HepG2 (cell line): Measurements from ENCODE around the gene FKBP10. TPM values are rescaled to one million over a fixed set of nuclear protein-coding genes. Genes with fewer than 3 reads are reported as not detected.

Source experiments
- CEBPG ChIP-seq: IDR thresholded peaks from 2 replicates; pipeline ENCODE4 v1.6.1; 2016
- ELF3 ChIP-seq: IDR thresholded peaks from 2 replicates; pipeline ENCODE4 v1.6.1; 2016; ENCODE audit warnings: missing genetic modification reagents, missing compliant biosample characterization
- GABPA ChIP-seq, 2 experiments: IDR thresholded peaks; 2 replicates each; pipeline ENCODE4 v1.6.1; 2011 to 2016; ENCODE audit warnings: low read depth in 2 of 2, low read length in 1 of 2, missing biosample characterization in 1 of 2, missing genetic modification characterization in 1 of 2
- HNRNPUL1 ChIP-seq: fragments of 200-400 bp; formaldehyde crosslinking; IDR thresholded peaks from 2 replicates; pipeline ENCODE4 v1.6.1; 2017; ENCODE audit warnings: low read depth, mild to moderate bottlenecking, low read length, moderate library complexity
- IRF9 ChIP-seq: sonication (generic); formaldehyde crosslinking; IDR thresholded peaks from 2 replicates; pipeline ENCODE4 v1.8.0; 2022; ENCODE audit warnings: missing genetic modification reagents, mild to moderate bottlenecking, borderline replicate concordance
- MED13 ChIP-seq: sonication (generic); formaldehyde crosslinking; IDR thresholded peaks from 2 replicates; pipeline ENCODE4 v1.5.0; 2020; ENCODE audit warnings: missing genetic modification reagents
- MTF1 ChIP-seq: sonication (generic); formaldehyde crosslinking; IDR thresholded peaks from 2 replicates; pipeline ENCODE4 v1.5.0; 2020; ENCODE audit warnings: missing genetic modification reagents
- NFYB ChIP-seq: sonication (generic); formaldehyde crosslinking; IDR thresholded peaks from 2 replicates; pipeline ENCODE4 v1.4.0; 2020; ENCODE audit warnings: missing genetic modification reagents
- PBX2 ChIP-seq: IDR thresholded peaks from 2 replicates; pipeline ENCODE4 v1.6.1; 2016; ENCODE audit warnings: control low read depth
- RBFOX2 ChIP-seq: fragments of 200-400 bp; formaldehyde crosslinking; IDR thresholded peaks from 2 replicates; pipeline ENCODE4 v1.6.1; 2017; ENCODE audit warnings: low read depth, mild to moderate bottlenecking, low read length
- SKI ChIP-seq: fragments of 450-650 bp; IDR thresholded peaks from one replicate; pipeline ENCODE4 v1.6.1; 2018; ENCODE audit warnings: mild to moderate bottlenecking; ENCODE audit not compliant: partially characterized antibody
- SOX13 ChIP-seq, 3 experiments: fragments of 450-650 bp in 1 of 3; sonication (generic) in 1 of 3; formaldehyde crosslinking in 1 of 3; IDR thresholded peaks in 2 of 3; conservative IDR thresholded peaks in 1 of 3; 2 replicates each; pipeline versions ENCODE4 v1.5.0 to v1.6.1; 2016 to 2020; ENCODE audit warnings: antibody characterized with exemption in 1 of 3, mild to moderate bottlenecking in 1 of 3, missing compliant biosample characterization in 1 of 3, missing genetic modification reagents in 1 of 3, moderate library complexity in 1 of 3
- U2AF1 ChIP-seq: fragments of 200-400 bp; formaldehyde crosslinking; optimal IDR thresholded peaks from 2 replicates; pipeline ENCODE3; 2017; ENCODE audit warnings: mild to moderate bottlenecking, low read depth, low read length
- XRCC5 ChIP-seq: fragments of 200-400 bp; formaldehyde crosslinking; optimal IDR thresholded peaks from 2 replicates; pipeline ENCODE3; 2017; ENCODE audit warnings: mild to moderate bottlenecking, low read length
- ZNF207 ChIP-seq: fragments of 450-650 bp; IDR thresholded peaks from 2 replicates; pipeline ENCODE4 v1.6.1; 2016; ENCODE audit warnings: antibody characterized with exemption, borderline replicate concordance
- ZNF317 ChIP-seq: sonication (generic); formaldehyde crosslinking; IDR thresholded peaks from 2 replicates; pipeline ENCODE4 v1.5.0; 2020; ENCODE audit warnings: mild to moderate bottlenecking, missing genetic modification reagents
- ZNF382 ChIP-seq: sonication (generic); formaldehyde crosslinking; IDR thresholded peaks from 2 replicates; pipeline ENCODE4 v1.5.0; 2020; ENCODE audit warnings: missing genetic modification reagents, mild to moderate bottlenecking, borderline replicate concordance
- ZNF512 ChIP-seq: sonication (generic); formaldehyde crosslinking; IDR thresholded peaks from 2 replicates; pipeline ENCODE4 v1.4.0; 2020; ENCODE audit warnings: mild to moderate bottlenecking, missing genetic modification reagents
- ZNF557 ChIP-seq: sonication (generic); formaldehyde crosslinking; IDR thresholded peaks from 2 replicates; pipeline ENCODE4 v1.4.0; 2020; ENCODE audit warnings: missing genetic modification reagents
- ZNF576 ChIP-seq: sonication (generic); formaldehyde crosslinking; IDR thresholded peaks from 2 replicates; pipeline ENCODE4 v1.4.0; 2020; ENCODE audit warnings: mild to moderate bottlenecking, missing genetic modification reagents
- ZNF629 ChIP-seq: sonication (generic); formaldehyde crosslinking; conservative IDR thresholded peaks from 2 replicates; pipeline ENCODE4 v1.5.0; 2020; ENCODE audit warnings: missing genetic modification reagents
- ZNF747 ChIP-seq: sonication (generic); formaldehyde crosslinking; IDR thresholded peaks from 2 replicates; pipeline ENCODE4 v1.8.1; 2023; ENCODE audit warnings: missing genetic modification reagents, mild to moderate bottlenecking, borderline replicate concordance
- ZNF800 ChIP-seq: sonication (generic); formaldehyde crosslinking; IDR thresholded peaks from 2 replicates; pipeline ENCODE4 v1.4.0; 2020; ENCODE audit warnings: missing genetic modification reagents
- polyA plus RNA-seq, 8 experiments: library from polyadenylated mRNA; depleted of rRNA in 3 of 8; stranded (reverse) in 7 of 8; unstranded in 1 of 8; fragments of >200 nt; fragmentation: Illumina TruSeq in 4 of 8; extraction: Trizol in 4 of 8; gene quantifications; 2 replicates each; pipeline versions ENCODE4 v1.2.1 to v1.2.3, GENCODE V29; 2011 to 2016; ENCODE audit warnings: low read depth in 4 of 8, missing spikeins in 1 of 8, mixed read lengths in 1 of 8; ENCODE audit not compliant: insufficient read depth in 1 of 8
- total RNA-seq, 5 experiments: library from RNA; depleted of rRNA; stranded (reverse); fragments of >200 nt; fragmentation: Illumina TruSeq; extraction: Trizol; gene quantifications; 2 replicates each; pipeline ENCODE4 v1.2.3, GENCODE V29; 2016; ENCODE audit warnings: low read depth in 1 of 5

Gene FKBP10
- total and polyA plus RNA-seq, 2 of the 13 experiments (the other 11 are each of a cell fraction or from before 2014, with no cell fraction given): 149 to 573 TPM

GRCh38 chr17:41864836-41865595 lies 52.2 kb downstream of the FKBP10 start, which contains the start of gene KLHL11 (continued):
- no peak for TF ChIP-seq GABPA (IDR thresholded peaks at IDR 0.05; ENCODE audit: low read depth, low read length)
- TF ChIP-seq GABPA (CRISPR knock-in tag; IDR thresholded peaks at IDR 0.05; ENCODE audit: low read depth): no peak
- 0 out of 2 replicates have a peak, but pooled peaks have one; percentile 17 for TF ChIP-seq ZNF576 (CRISPR knock-in tag)
- no peak for TF ChIP-seq U2AF1
- TF ChIP-seq RBFOX2: peak; percentile 97
- peak; percentile 64; the same call in 1 of the 2 replicates for TF ChIP-seq ELF3 (CRISPR knock-in tag)
- no peak for TF ChIP-seq SKI
- peak; percentile 60 for TF ChIP-seq XRCC5
- TF ChIP-seq ZNF747 (CRISPR knock-in tag): peak; percentile 84
- no peak for TF ChIP-seq ZNF382
- no peak for TF ChIP-seq PBX2
- 0 out of 2 replicates have a peak, but pooled peaks have one; percentile 7 for TF ChIP-seq ZNF317 (CRISPR knock-in tag)
- peak; percentile 50; the same call in 1 of the 2 replicates for TF ChIP-seq ZNF629
- peak; percentile 26; the same call in 1 of the 2 replicates for TF ChIP-seq ZNF800
- peak; percentile 83 for TF ChIP-seq MTF1
- no peak for TF ChIP-seq MED13
- peak; percentile 43 for TF ChIP-seq IRF9 (CRISPR knock-in tag)
- no peak for TF ChIP-seq CEBPG (CRISPR knock-in tag)
- TF ChIP-seq SOX13 (IDR thresholded peaks at IDR 0.05): 0 out of 2 replicates have a peak, but pooled peaks have one; percentile 9
- TF ChIP-seq SOX13 (CRISPR knock-in tag; conservative IDR thresholded peaks at IDR 0.05 in 1 of 2, IDR thresholded peaks at IDR 0.05 in 1 of 2): peak in 1 of 2 experiments; percentile 15; a peak in 1 of 4 replicates
- no peak for TF ChIP-seq ZNF207
- 0 out of 2 replicates have a peak, but pooled peaks have one; percentile 29 for TF ChIP-seq HNRNPUL1
- TF ChIP-seq ZNF557 (CRISPR knock-in tag): 0 out of 2 replicates have a peak, but pooled peaks have one; percentile 22
- TF ChIP-seq NFYB (CRISPR knock-in tag): peak; percentile 36; the same call in 1 of the 2 replicates
- TF ChIP-seq ZNF512 (CRISPR knock-in tag): 0 out of 2 replicates have a peak, but pooled peaks have one; percentile 19
